Kidney epithelial cell (primary cell): Measurements from ENCODE around the gene FOXJ1. TPM values are rescaled to one million over a fixed set of nuclear protein-coding genes. Genes with fewer than 3 reads are reported as not detected.

Experiments
- DNase-seq: peaks from one replicate; pipeline ENCODE4 v3.0.0-alpha.2; 2010; ENCODE audit warnings: low read depth
- H3K27me3 ChIP-seq: 2 replicates; pipeline ENCODE4 v1.6.0; 2011; ENCODE audit warnings: low read length; ENCODE audit not compliant: control insufficient read depth, insufficient read depth
- H3K36me3 ChIP-seq: 2 replicates; pipeline ENCODE4 v1.5.1; 2011; ENCODE audit warnings: low read length; ENCODE audit not compliant: control insufficient read depth, insufficient read depth
- H3K4me3 ChIP-seq: 2 replicates; pipeline ENCODE4 v1.5.1; 2011; ENCODE audit warnings: low read depth, mild to moderate bottlenecking, control low read depth, low read length
- total RNA-seq: library from RNA; depleted of rRNA; stranded (reverse); fragments of >200 nt; gene quantifications from 2 replicates; pipeline ENCODE4 v1.2.3, GENCODE V29; 2015
- TF ChIP-seq, protein P1 (sequence below): IDR thresholded peaks from 2 replicates; pipeline ENCODE4 v1.5.1; 2011; ENCODE audit warnings: mild to moderate bottlenecking, moderate library complexity, low read length, control low read depth, inconsistent platforms; ENCODE audit not compliant: insufficient read depth, poor library complexity, severe bottlenecking

FOXJ1 gene
- total RNA-seq, 1 donor from 2014 or later, result 3.0 TPM

DNA sequence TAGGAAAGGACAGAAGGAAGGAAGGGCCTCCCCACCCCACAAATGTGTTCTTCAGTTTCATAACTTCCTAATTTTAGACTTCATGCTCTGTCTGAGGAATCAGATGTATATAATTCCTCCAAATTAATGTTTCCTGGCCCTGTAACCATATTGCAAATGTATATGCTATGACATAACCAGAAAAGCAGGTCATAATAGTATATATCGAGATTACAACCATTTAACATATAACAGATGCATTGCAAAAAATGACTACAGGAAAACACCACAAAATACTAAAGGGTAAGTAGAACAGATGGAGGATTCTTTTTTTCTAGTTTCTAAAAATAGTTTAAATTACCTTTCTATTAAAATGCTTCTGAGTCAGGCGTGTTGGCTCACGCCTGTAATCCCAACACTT lies 34.3 kb downstream of the FOXJ1 start:
- DNase-seq, result no peak
- Histone ChIP-seq H3K36me3 (no peaks in the 10 kb centered on the region), H3K4me3 (no peak overlapping the region), H3K27me3 (no peaks in the 10 kb centered on the region)
- TF ChIP-seq, protein P1, sequence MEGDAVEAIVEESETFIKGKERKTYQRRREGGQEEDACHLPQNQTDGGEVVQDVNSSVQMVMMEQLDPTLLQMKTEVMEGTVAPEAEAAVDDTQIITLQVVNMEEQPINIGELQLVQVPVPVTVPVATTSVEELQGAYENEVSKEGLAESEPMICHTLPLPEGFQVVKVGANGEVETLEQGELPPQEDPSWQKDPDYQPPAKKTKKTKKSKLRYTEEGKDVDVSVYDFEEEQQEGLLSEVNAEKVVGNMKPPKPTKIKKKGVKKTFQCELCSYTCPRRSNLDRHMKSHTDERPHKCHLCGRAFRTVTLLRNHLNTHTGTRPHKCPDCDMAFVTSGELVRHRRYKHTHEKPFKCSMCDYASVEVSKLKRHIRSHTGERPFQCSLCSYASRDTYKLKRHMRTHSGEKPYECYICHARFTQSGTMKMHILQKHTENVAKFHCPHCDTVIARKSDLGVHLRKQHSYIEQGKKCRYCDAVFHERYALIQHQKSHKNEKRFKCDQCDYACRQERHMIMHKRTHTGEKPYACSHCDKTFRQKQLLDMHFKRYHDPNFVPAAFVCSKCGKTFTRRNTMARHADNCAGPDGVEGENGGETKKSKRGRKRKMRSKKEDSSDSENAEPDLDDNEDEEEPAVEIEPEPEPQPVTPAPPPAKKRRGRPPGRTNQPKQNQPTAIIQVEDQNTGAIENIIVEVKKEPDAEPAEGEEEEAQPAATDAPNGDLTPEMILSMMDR, result no peak

DNA sequence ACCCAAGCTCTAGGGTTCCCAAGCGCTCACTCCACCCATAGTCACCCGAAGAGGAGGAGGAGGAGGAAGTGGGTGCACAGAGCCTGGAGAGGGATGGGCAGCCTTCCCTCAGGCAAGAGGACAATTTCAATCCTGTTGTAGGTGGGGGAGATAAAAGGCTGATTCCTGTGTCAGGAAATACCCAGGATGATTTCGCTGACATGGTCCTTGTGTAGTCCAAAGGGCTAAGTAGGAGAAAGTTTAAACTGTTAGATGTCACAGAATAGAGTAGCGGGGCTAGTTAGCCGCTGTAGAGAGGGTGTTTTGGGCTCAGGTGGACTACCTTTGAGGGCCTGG lies 36.2 kb downstream of the FOXJ1 start:
- TF ChIP-seq, protein P1, result no peak
- H3K4me3 ChIP-seq, result no peak overlapping the region
- DNase-seq, result no peak
- no peaks in the 10 kb centered on the region for H3K27me3 ChIP-seq
- H3K36me3 ChIP-seq, result no peaks in the 10 kb centered on the region

DNA sequence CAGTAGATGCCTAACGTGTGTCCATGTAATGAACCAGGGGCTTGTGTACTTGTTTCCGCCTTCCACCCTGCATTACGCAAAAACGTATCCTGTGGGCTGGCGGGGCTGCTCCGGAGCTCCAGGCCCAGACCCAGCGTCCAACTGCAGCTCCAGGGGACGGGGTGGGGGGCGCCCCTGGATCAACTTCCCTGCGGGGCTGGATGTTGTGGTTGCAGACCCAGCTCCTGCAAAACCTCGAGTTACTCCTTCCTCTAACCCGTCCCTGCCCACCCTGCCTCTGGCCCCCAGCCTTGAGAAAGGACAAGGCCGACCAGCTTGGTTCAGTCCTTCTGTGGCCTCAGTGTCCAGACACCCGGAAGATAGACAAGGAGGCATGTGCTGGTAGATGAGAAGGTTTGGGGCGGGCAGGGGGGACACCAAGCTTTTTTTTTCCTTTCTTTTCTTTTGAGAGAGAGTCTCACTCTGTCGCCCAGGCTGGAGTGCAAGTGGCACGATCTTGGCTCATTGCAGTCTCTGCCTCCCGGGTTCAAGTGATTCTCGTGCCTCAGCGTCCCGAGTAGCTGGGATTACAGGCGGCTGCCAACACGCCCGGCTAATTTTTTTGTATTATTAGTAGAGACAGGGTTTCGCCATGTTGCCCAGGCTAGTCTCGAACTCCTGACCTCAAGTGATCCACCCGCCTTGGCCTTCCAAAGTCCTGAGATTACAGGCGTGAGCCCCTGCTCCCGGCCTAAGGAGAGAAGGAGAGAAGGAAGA lies 36.7 kb downstream of the FOXJ1 start:
- Histone ChIP-seq H3K4me3 (peak overlapping the region; percentile 88), H3K36me3 (no peaks in the 10 kb centered on the region), H3K27me3 (no peaks in the 10 kb centered on the region)
- DNase-seq, result no peak
- TF ChIP-seq, protein P1, result no peak

DNA sequence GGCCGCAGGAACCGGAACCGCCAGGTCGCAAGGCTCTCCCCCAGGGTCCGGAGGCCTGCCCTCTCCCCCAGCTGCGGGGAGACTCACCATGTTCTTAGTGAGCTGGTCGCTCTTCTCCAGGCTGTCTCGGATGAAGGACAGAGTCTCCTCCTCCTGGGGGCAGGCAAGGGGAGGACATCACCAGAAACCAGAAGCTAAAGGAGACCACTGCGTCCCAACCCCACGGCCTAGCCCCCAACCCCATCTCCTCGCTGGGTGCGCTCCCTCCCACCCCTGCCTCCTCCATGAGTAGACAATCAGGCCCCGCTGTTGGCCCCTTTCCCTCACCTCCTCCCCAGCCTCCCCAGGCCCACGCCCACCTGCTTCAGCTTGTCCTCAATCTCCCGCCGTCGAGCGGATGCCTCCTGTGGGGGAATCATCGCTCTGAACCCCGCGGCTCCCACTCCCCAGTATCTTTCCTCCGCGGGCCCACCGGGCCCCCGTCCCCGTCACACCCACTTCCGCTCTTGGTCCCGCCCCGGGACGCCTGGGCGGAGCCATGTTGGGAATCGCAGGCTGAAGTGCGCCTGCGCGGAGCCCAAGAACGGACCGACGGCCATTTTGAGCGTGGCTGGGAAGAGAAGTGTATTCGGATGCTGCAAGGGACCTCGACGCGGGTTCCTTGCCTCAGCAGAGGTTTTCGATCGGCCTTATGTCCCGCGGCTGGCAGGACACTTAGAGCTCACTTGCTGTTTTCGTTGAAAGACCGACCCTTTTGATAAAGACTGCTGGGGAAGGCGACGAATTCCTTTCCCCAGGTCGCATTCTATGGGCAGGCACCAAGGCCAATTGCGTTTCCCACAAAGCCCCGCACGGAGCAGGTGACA lies 37.5 kb downstream of the FOXJ1 start, which contains the start of gene EXOC7:
Gene EXOC7, minus strand, starts transcription at position 514 of the 866 bp plus-strand sequence. Its CDS starts 95 bp downstream, at position 419.
- peak within 1 kb of the TSS; percentile 88 for H3K4me3 ChIP-seq
- peak; percentile 53 for DNase-seq
- TF ChIP-seq, protein P1, result peak; percentile 8
- H3K36me3 ChIP-seq, result no peaks in the 10 kb centered on the region
- H3K27me3 ChIP-seq, result no peaks in the 10 kb centered on the region

DNA sequence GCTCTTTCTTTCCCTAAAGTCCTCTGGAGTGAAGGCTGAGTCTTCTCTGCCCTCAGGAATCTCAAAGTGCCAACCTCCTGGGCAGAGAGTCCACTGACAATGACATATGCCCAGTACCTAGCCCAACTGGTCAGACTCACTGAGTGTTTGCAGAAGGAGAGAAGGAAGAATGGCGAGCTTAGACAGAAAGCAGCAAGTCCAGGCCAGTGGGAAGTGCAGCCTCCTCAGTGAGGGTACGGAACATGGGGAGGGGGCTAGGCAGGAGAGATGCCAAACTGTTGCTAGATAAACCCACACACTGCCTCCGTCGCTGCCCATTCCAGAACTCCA lies 38.1 kb downstream of the FOXJ1 start:
- no peak for DNase-seq
- H3K36me3 ChIP-seq, result no peaks in the 10 kb centered on the region
- H3K27me3 ChIP-seq, result no peaks in the 10 kb centered on the region
- H3K4me3 ChIP-seq, result peak overlapping the region; percentile 88
- TF ChIP-seq, protein P1, result no peak
